Measurements from ENCODE around the gene DICER1.

DICER1 gene

DNA sequence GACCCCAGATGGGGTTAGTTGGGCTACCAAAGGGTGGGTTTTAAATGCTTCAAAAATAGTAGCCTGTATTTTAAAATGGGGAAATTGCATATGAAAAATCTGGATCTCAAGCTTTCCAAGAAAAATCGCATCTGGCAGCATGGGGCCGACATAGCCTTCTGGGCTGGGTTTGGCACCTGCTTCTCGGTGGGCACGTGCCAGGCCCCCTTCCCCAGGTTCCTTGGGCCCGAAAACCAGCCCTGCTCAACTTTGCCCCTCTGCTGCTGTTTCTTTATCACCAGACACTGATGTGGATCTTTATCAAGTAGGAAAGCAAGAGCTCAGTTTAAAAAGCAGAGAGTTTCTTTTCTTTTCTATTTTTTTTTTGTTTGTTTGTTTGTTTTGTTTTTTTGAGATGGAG is 95.1 kb downstream of the DICER1 start:
- no peak overlapping the region for H3K4me2 ChIP-seq (ENCODE audit: low read length)
- H3K36me3 ChIP-seq (ENCODE audit: control insufficient read depth, low read length) = no peaks in the 10 kb centered on the region

GRCh38 chr14:95061317-95062093 is 95.8 kb downstream of the DICER1 start:
- TF ChIP-seq EZH2phosphoT487 (IDR thresholded peaks at IDR 0.05; ENCODE audit: borderline replicate concordance, low read length) = no peak
- no peak for TF ChIP-seq CTCF (IDR thresholded peaks at IDR 0.05; ENCODE audit: low read depth, low read length, poor library complexity, severe bottlenecking)
- Histone ChIP-seq H3K36me3 (ENCODE audit: control insufficient read depth, low read length) (no peaks in the 10 kb centered on the region), H3K27ac (ENCODE audit: low read depth, low read length) (no peak overlapping the region), H3K4me1 (ENCODE audit: control insufficient read depth, low read length) (no peaks in the 10 kb centered on the region), H4K20me1 (ENCODE audit: control insufficient read depth, insufficient read depth, low read depth, low read length) (no peaks in the 10 kb centered on the region), H3K79me2 (ENCODE audit: control insufficient read depth, low read length) (no peaks in the 10 kb centered on the region), H3K9me2 (replicated peaks; ENCODE audit: control insufficient read depth, low read length) (no peaks in the 10 kb centered on the region), H3K4me2 (ENCODE audit: low read length) (no peak overlapping the region), H3K27me3 (ENCODE audit: control insufficient read depth, low read length) (no peaks in the 10 kb centered on the region), H3F3A (ENCODE audit: control insufficient read depth, insufficient read depth) (no peaks in the 10 kb centered on the region), H3K9me3 (ENCODE audit: control insufficient read depth, insufficient read depth, low read length) (no peaks in the 10 kb centered on the region), H3K4me3 (ENCODE audit: low read length) (no peak overlapping the region)

More for the DNA sequence above, 95.1 kb downstream of the DICER1 start:
- Histone ChIP-seq H3K79me2 (ENCODE audit: control insufficient read depth, low read length) (no peaks in the 10 kb centered on the region), H3K4me3 (ENCODE audit: low read length) (no peak overlapping the region), H3K9me3 (ENCODE audit: control insufficient read depth, insufficient read depth, low read length) (no peaks in the 10 kb centered on the region), H4K20me1 (ENCODE audit: control insufficient read depth, insufficient read depth, low read depth, low read length) (no peaks in the 10 kb centered on the region), H3K27ac (ENCODE audit: low read depth, low read length) (no peak overlapping the region), H3F3A (ENCODE audit: control insufficient read depth, insufficient read depth) (no peaks in the 10 kb centered on the region), H3K9me2 (replicated peaks; ENCODE audit: control insufficient read depth, low read length) (no peaks in the 10 kb centered on the region), H3K27me3 (ENCODE audit: control insufficient read depth, low read length) (no peaks in the 10 kb centered on the region), H3K4me1 (ENCODE audit: control insufficient read depth, low read length) (no peaks in the 10 kb centered on the region)
- TF ChIP-seq EZH2phosphoT487 (IDR thresholded peaks at IDR 0.05; ENCODE audit: borderline replicate concordance, low read length) (no peak), CTCF (IDR thresholded peaks at IDR 0.05; ENCODE audit: low read depth, low read length, poor library complexity, severe bottlenecking) (no peak)

- Histone ChIP-seq H3K9me3 (ENCODE audit: control insufficient read depth, insufficient read depth, low read length) (no peaks in the 10 kb centered on the region), H3K9me2 (replicated peaks; ENCODE audit: control insufficient read depth, low read length) (no peaks in the 10 kb centered on the region), H4K20me1 (ENCODE audit: control insufficient read depth, insufficient read depth, low read depth, low read length) (no peaks in the 10 kb centered on the region), H3K4me2 (ENCODE audit: low read length) (no peak overlapping the region), H3K27ac (ENCODE audit: low read depth, low read length) (no peak overlapping the region), H3K36me3 (ENCODE audit: control insufficient read depth, low read length) (no peaks in the 10 kb centered on the region), H3K4me1 (ENCODE audit: control insufficient read depth, low read length) (no peaks in the 10 kb centered on the region), H3K27me3 (ENCODE audit: control insufficient read depth, low read length) (no peaks in the 10 kb centered on the region), H3K79me2 (ENCODE audit: control insufficient read depth, low read length) (no peaks in the 10 kb centered on the region), H3K4me3 (ENCODE audit: low read length) (no peak overlapping the region), H3F3A (ENCODE audit: control insufficient read depth, insufficient read depth) (no peaks in the 10 kb centered on the region)
- TF ChIP-seq CTCF (IDR thresholded peaks at IDR 0.05; ENCODE audit: low read depth, low read length, poor library complexity, severe bottlenecking) (no peak), EZH2phosphoT487 (IDR thresholded peaks at IDR 0.05; ENCODE audit: borderline replicate concordance, low read length) (no peak)
Observed at GRCh38 chr14:95059126-95059525, 98.2 kb downstream of the DICER1 start.

All from DOHH2 (cell line).